Transverse colon (tissue), 4 donors: ENCODE results near the gene TBC1D7.

ENCODE experiments used
- CTCF ChIP-seq, 5 experiments: fragments of 200-600 bp in 3 of 5; fragments of 450-650 bp in 2 of 5; sonication (generic) in 3 of 5; IDR thresholded peaks; 1 replicate in 2 of 5; 2 replicates in 3 of 5; pipeline ENCODE4 v1.5.1; 2016 to 2017; ENCODE audit warnings: antibody characterized with exemption in 5 of 5, inconsistent platforms in 3 of 5, mild to moderate bottlenecking in 2 of 5, moderate library complexity in 1 of 5
- EP300 ChIP-seq: sonication (generic); formaldehyde crosslinking; IDR thresholded peaks from one replicate; pipeline ENCODE4 v1.6.1; 2017; ENCODE audit warnings: antibody characterized with exemption, low read depth
- POLR2A ChIP-seq: fragments of 450-650 bp; IDR thresholded peaks from one replicate; pipeline ENCODE4 v1.6.1; 2016; ENCODE audit warnings: antibody characterized with exemption, mild to moderate bottlenecking, moderate library complexity
- POLR2AphosphoS5 ChIP-seq, 3 donors: sonication (generic); formaldehyde crosslinking; IDR thresholded peaks; one replicate each; pipeline ENCODE4 v1.6.1; 2016; ENCODE audit warnings: antibody characterized with exemption in 3 of 3

GRCh38 chr6:13302751-13303667 is 25.3 kb downstream of the TBC1D7 start:
- TF ChIP-seq CTCF (IDR thresholded peaks at IDR 0.05): no peak
- peak; percentile 35 for TF ChIP-seq EP300
- TF ChIP-seq POLR2AphosphoS5 (IDR thresholded peaks at IDR 0.05): peak in 2 of 3 donors; percentile 60 to 65
- TF ChIP-seq POLR2A: no peak
